GM23248 (cell line): ENCODE results near the gene SCN7A.

ENCODE experiments used
- EZH2 ChIP-seq: fragments of 200-600 bp; sonication (generic); IDR thresholded peaks from 2 replicates; pipeline ENCODE4 v1.6.1; 2018; ENCODE audit warnings: antibody characterized with exemption, mild to moderate bottlenecking; ENCODE audit not compliant: insufficient read depth, poor library complexity, severe bottlenecking
- EZH2phosphoT487 ChIP-seq: fragments of 200-600 bp; sonication (generic); IDR thresholded peaks from 2 replicates; pipeline ENCODE4 v1.6.1; 2018; ENCODE audit warnings: antibody characterized with exemption, moderate library complexity, mild to moderate bottlenecking, low read depth; ENCODE audit not compliant: insufficient read depth

- TF ChIP-seq EZH2: no peak
- no peak for TF ChIP-seq EZH2phosphoT487
Observed at GRCh38 chr2:166405569-166405926, 88.5 kb downstream of the SCN7A start.
